Measurements from ENCODE around the gene UBE2E2. TPM values are rescaled to one million over a fixed set of nuclear protein-coding genes. Genes with fewer than 3 reads are reported as not detected.
A peak's percentile ranks its signal among the peaks of the same experiment; 100 is the strongest.

The UBE2E2 gene
- total and polyA plus RNA-seq, 3 experiments from 2014 or later: 0.86 to 8.0 (median 0.92) TPM

DNA sequence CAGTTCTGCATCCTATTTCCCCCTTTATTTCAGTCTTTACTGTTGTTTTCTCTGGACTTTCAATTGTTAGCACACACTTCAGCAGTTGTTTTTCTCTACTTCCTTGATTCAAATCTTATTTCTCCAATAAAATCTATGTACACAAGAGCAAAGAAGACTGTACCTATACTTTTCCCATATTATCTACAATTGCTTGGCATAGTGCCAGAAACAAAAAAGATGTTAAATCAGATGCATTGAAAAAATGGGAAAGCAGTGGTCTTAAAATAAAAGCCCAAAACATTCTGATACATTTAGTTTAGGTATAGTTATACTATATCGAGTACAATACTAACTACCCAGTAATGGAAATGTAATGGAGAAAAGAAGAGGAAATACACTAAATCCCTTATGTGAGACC is 265.1 kb downstream of the UBE2E2 start:
- POLR2A ChIA-PET: no interaction called here

DNA sequence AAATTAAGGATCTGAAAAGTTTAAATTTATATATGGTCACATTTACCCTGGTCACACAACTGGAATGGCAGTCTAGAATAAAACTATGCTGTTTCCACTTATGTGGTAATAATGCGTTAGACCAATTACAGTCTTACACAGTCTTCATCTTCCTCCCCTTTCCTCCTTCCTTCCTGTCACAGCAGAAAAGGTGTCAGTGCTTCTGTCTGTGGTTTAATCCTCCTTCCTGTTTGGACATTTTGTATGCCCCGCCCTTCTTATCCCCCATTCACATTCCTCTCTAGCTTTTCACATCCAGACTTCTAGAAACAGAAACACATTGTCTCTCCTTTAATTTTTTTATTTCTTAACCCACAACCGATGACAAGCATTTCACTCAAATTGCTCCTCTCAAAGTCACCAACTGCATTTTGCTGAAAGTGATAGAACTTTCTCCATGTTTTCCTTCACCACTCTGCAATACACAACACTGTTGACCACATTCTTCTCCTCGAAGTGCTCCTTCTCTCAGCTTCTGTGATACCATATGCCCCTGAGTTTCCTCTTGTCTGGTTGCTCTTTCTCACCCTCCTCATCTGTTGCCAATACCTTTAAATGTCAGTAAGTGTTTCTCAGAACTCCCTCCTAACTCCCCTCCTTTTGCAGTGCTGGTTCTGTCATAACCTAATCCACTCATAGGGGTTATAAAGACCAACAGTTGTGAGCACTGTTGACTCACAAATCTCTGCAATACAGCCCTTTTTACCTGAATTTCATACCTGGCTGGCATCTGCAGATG is 271.6 kb downstream of the UBE2E2 start:
- peaks cover 1 to 4% of the 10 kb centered on the region in 2 donors for H3K27me3 Mint-ChIP-seq

More for the DNA sequence above, 265.1 kb downstream of the UBE2E2 start:
- Mint-ChIP-seq H3K27ac (no peak overlapping the region), H3K9me3 (peaks cover 3 to 11% (median 5%) of the 10 kb centered on the region in 5 donors), H3K4me3 (no peak overlapping the region), H3K4me1 (no peaks in the 10 kb centered on the region), H3K36me3 (no peaks in the 10 kb centered on the region), H3K27me3 (peaks cover 0 to 2% of the 10 kb centered on the region in 2 donors)
- DNase-seq: no peak
- Histone ChIP-seq H3K9me3 (ENCODE audit: low read length) (no peaks in the 10 kb centered on the region), H3K36me3 (ENCODE audit: insufficient read depth, low read length) (no peaks in the 10 kb centered on the region), H3K4me1 (ENCODE audit: insufficient read depth, low read length) (no peaks in the 10 kb centered on the region), H3K4me3 (ENCODE audit: low read length) (no peak overlapping the region), H3K27me3 (ENCODE audit: insufficient read depth, low read length, poor library complexity, severe bottlenecking) (no peaks in the 10 kb centered on the region), H3K27ac (ENCODE audit: low read depth, low read length) (no peak overlapping the region)
- CTCF ChIA-PET: no interaction called here

DNA sequence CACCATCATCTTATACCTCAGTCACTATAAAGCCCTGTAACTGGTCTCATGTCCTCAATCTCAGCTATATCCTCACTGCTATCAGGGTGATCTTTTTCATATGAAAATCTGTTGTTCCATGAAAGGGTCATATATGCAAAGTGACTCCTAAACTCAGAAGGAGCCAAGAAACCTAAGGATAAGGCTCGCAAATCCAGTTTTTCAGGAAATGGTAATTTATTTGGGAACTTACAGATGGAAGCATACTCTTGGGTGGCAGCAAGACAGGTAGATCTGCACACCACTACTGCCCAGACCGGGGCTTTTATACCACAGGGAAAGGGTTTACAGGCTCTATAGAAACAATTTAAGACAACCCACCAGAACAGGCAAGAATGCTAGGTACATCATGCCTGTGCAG is 272.3 kb downstream of the UBE2E2 start:
- peaks cover 2 to 7% (median 5%) of the 10 kb centered on the region in 5 donors for H3K9me3 Mint-ChIP-seq
- H3K4me3 Mint-ChIP-seq: no peak overlapping the region
- CTCF ChIA-PET: no interaction called here
- no peak overlapping the region for H3K4me3 ChIP-seq (ENCODE audit: low read length)
- H3K36me3 ChIP-seq (ENCODE audit: insufficient read depth, low read length): no peaks in the 10 kb centered on the region
- no peaks in the 10 kb centered on the region for H3K27me3 ChIP-seq (ENCODE audit: insufficient read depth, low read length, poor library complexity, severe bottlenecking)
- H3K36me3 Mint-ChIP-seq: no peaks in the 10 kb centered on the region
- H3K4me1 Mint-ChIP-seq: peaks cover 0 to 10% (median 8%) of the 10 kb centered on the region in 3 donors
- POLR2A ChIA-PET: no interaction called here
- no peaks in the 10 kb centered on the region for H3K4me1 ChIP-seq (ENCODE audit: insufficient read depth, low read length)
- H3K9me3 ChIP-seq (ENCODE audit: low read length): no peaks in the 10 kb centered on the region
- no peak for DNase-seq
- H3K27ac ChIP-seq (ENCODE audit: low read depth, low read length): no peak overlapping the region
- H3K27ac Mint-ChIP-seq: no peak overlapping the region
- peaks cover 1 to 4% of the 10 kb centered on the region in 2 donors for H3K27me3 Mint-ChIP-seq

More for the DNA sequence above, 271.6 kb downstream of the UBE2E2 start:
- Histone ChIP-seq H3K36me3 (ENCODE audit: insufficient read depth, low read length) (no peaks in the 10 kb centered on the region), H3K27me3 (ENCODE audit: insufficient read depth, low read length, poor library complexity, severe bottlenecking) (no peaks in the 10 kb centered on the region), H3K4me3 (ENCODE audit: low read length) (no peak overlapping the region), H3K4me1 (ENCODE audit: insufficient read depth, low read length) (no peaks in the 10 kb centered on the region), H3K27ac (ENCODE audit: low read depth, low read length) (no peak overlapping the region), H3K9me3 (ENCODE audit: low read length) (no peaks in the 10 kb centered on the region)
- POLR2A ChIA-PET: no interaction called here
- CTCF ChIA-PET: no interaction called here
- no peak overlapping the region for H3K4me3 Mint-ChIP-seq
- H3K9me3 Mint-ChIP-seq: peaks cover 2 to 7% (median 5%) of the 10 kb centered on the region in 5 donors
- H3K36me3 Mint-ChIP-seq: no peaks in the 10 kb centered on the region
- H3K27ac Mint-ChIP-seq: peak overlapping the region in 2 of 8 donors; percentile 1 to 38
- DNase-seq: no peak
- H3K4me1 Mint-ChIP-seq: peaks cover 0 to 10% (median 8%) of the 10 kb centered on the region in 3 donors

GRCh38 chr3:23479026-23479425 is 275.9 kb downstream of the UBE2E2 start:
- peaks cover 3 to 4% of the 10 kb centered on the region in 2 donors for H3K27me3 Mint-ChIP-seq

GRCh38 chr3:23479615-23480328 is 276.6 kb downstream of the UBE2E2 start:
- Mint-ChIP-seq H3K36me3 (no peaks in the 10 kb centered on the region), H3K4me3 (no peak overlapping the region), H3K9me3 (peaks cover 0 to 7% (median 5%) of the 10 kb centered on the region in 5 donors), H3K4me1 (peaks cover 0 to 6% (median 6%) of the 10 kb centered on the region in 3 donors), H3K27me3 (peaks cover 1 to 4% of the 10 kb centered on the region in 2 donors), H3K27ac (no peak overlapping the region)
- H3K9me3 ChIP-seq (ENCODE audit: low read length): no peaks in the 10 kb centered on the region
- no peaks in the 10 kb centered on the region for H3K36me3 ChIP-seq (ENCODE audit: insufficient read depth, low read length)
- H3K4me1 ChIP-seq (ENCODE audit: insufficient read depth, low read length): no peaks in the 10 kb centered on the region
- DNase-seq: no peak
- CTCF ChIA-PET: no interaction called here
- H3K4me3 ChIP-seq (ENCODE audit: low read length): no peak overlapping the region
- H3K27ac ChIP-seq (ENCODE audit: low read depth, low read length): no peak overlapping the region
- POLR2A ChIA-PET: no interaction called here
- H3K27me3 ChIP-seq (ENCODE audit: insufficient read depth, low read length, poor library complexity, severe bottlenecking): no peaks in the 10 kb centered on the region

More at GRCh38 chr3:23479026-23479425, 275.9 kb downstream of the UBE2E2 start:
- Mint-ChIP-seq H3K27ac (no peak overlapping the region), H3K36me3 (no peaks in the 10 kb centered on the region), H3K4me1 (peaks cover 0 to 10% (median 8%) of the 10 kb centered on the region in 3 donors), H3K9me3 (peaks cover 0 to 7% (median 5%) of the 10 kb centered on the region in 5 donors), H3K4me3 (no peak overlapping the region)
- ChIA-PET CTCF (no interaction called here), POLR2A (no interaction called here)
- Histone ChIP-seq H3K4me3 (ENCODE audit: low read length) (no peak overlapping the region), H3K9me3 (ENCODE audit: low read length) (no peaks in the 10 kb centered on the region), H3K27me3 (ENCODE audit: insufficient read depth, low read length, poor library complexity, severe bottlenecking) (no peaks in the 10 kb centered on the region), H3K36me3 (ENCODE audit: insufficient read depth, low read length) (no peaks in the 10 kb centered on the region), H3K4me1 (ENCODE audit: insufficient read depth, low read length) (no peaks in the 10 kb centered on the region), H3K27ac (ENCODE audit: low read depth, low read length) (no peak overlapping the region)
- no peak for DNase-seq

DNA sequence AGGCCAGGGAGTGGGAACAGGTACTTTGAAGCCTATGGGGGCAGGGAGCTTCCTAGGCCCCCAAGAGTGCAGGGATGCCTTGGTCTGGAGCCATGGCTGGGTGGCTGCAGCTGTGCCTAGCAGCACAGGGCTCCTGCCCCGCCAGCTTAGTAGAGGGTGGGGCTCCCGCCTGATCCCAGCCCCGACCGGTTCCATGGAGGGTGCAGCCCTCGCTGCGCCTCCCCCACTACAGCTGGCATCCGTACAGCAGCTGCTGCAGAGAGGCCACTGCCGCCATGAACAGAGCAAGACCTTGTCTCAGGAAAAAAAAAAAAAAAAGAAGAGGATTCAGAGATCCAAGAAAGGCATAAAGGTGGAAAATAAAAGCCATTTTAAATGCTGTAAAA is 277.2 kb downstream of the UBE2E2 start:
- no peak for DNase-seq
- Mint-ChIP-seq H3K27me3 (peaks cover 1 to 4% of the 10 kb centered on the region in 2 donors), H3K9me3 (peaks cover 0 to 7% (median 5%) of the 10 kb centered on the region in 5 donors), H3K27ac (no peak overlapping the region), H3K36me3 (no peaks in the 10 kb centered on the region), H3K4me1 (peaks cover 0 to under 1% (median under 1%) of the 10 kb centered on the region in 3 donors), H3K4me3 (no peak overlapping the region)
- H3K4me3 ChIP-seq (ENCODE audit: low read length): no peak overlapping the region
- H3K27ac ChIP-seq (ENCODE audit: low read depth, low read length): no peak overlapping the region
- ChIA-PET POLR2A (no interaction called here), CTCF (no interaction called here)
- H3K9me3 ChIP-seq (ENCODE audit: low read length): no peaks in the 10 kb centered on the region
- H3K36me3 ChIP-seq (ENCODE audit: insufficient read depth, low read length): no peaks in the 10 kb centered on the region
- no peaks in the 10 kb centered on the region for H3K27me3 ChIP-seq (ENCODE audit: insufficient read depth, low read length, poor library complexity, severe bottlenecking)
- H3K4me1 ChIP-seq (ENCODE audit: insufficient read depth, low read length): no peaks in the 10 kb centered on the region

DNA sequence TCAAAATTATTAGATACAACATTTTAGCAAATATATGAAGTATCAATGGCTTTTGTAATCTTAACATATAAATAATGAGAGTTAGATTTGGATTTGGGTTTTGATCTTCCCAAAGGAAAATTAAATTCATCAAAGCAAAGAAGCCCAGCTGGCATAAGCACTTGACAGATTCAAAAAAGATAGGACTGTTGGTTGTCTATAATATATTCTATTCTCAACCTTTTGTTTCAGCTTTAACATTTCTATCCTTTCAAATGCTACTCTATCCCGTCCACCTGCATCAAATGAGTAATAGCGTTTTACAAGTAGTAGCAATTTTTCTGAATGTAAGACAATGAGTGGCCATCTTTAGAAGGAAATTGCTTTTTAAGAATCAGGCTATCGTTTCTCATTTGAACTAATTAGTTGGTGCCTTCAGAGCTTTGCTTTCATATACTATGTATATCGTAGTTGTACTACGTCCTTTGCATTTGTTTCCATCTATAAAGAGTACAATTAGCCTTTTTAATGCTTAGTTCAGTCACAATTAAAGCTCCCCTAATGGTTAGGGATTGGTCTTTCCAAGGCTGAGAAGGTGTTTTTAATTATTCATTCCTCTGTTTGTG is 278.0 kb downstream of the UBE2E2 start:
- no peak overlapping the region for H3K27ac Mint-ChIP-seq
- no peak overlapping the region for H3K27ac ChIP-seq (ENCODE audit: low read depth, low read length)
- DNase-seq: no peak
- no peak overlapping the region for H3K4me3 Mint-ChIP-seq
- no peaks in the 10 kb centered on the region for H3K4me1 Mint-ChIP-seq
- no peaks in the 10 kb centered on the region for H3K36me3 Mint-ChIP-seq
- ChIA-PET POLR2A (no interaction called here), CTCF (no interaction called here)
- peaks cover 0 to 8% (median 6%) of the 10 kb centered on the region in 5 donors for H3K9me3 Mint-ChIP-seq
- no peaks in the 10 kb centered on the region for H3K9me3 ChIP-seq (ENCODE audit: low read length)
- no peaks in the 10 kb centered on the region for H3K36me3 ChIP-seq (ENCODE audit: insufficient read depth, low read length)
- H3K27me3 ChIP-seq (ENCODE audit: insufficient read depth, low read length, poor library complexity, severe bottlenecking): no peaks in the 10 kb centered on the region
- peaks cover 1 to 4% of the 10 kb centered on the region in 2 donors for H3K27me3 Mint-ChIP-seq
- H3K4me3 ChIP-seq (ENCODE audit: low read length): no peak overlapping the region
- H3K4me1 ChIP-seq (ENCODE audit: insufficient read depth, low read length): no peaks in the 10 kb centered on the region
